GM12872 (cell line): ENCODE measurements around the gene TFF2.

Source experiments
- TF ChIP-seq, protein P1 (sequence below): IDR thresholded peaks from 3 replicates; pipeline ENCODE4 v1.5.1; 2011; ENCODE audit warnings: low read depth, mild to moderate bottlenecking, low read length, moderate library complexity; ENCODE audit not compliant: insufficient read depth

TFF2 gene

DNA sequence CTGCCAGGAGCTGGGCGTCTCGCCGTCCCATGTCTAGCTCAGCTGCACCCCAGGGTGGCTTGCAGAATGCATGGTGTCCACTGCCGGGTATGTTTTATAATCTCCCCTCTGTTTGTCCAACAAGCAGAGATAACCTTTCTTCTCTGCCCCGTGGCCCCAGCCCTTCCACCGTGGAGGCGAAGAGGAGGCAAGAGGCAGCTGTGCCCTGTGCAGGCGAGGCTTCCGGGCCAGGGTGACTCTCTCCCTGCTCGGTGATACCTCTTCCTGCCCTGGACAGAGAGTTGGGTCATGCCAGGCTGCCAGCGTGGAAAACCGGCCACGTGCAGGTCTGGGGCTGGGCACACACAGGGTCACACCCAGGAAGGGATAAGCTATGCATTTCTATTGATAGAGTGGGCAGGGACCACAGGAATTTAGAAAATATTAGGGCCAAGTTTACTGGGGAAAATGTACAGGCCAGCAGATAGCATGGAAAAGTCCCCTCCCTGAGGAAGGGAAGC is at the start of gene TFF2:
TSS of gene TFF2 (minus strand) at position 68 of the 500 bp plus-strand sequence. CDS start at position 31, 37 bp downstream.
- TF ChIP-seq, protein P1, sequence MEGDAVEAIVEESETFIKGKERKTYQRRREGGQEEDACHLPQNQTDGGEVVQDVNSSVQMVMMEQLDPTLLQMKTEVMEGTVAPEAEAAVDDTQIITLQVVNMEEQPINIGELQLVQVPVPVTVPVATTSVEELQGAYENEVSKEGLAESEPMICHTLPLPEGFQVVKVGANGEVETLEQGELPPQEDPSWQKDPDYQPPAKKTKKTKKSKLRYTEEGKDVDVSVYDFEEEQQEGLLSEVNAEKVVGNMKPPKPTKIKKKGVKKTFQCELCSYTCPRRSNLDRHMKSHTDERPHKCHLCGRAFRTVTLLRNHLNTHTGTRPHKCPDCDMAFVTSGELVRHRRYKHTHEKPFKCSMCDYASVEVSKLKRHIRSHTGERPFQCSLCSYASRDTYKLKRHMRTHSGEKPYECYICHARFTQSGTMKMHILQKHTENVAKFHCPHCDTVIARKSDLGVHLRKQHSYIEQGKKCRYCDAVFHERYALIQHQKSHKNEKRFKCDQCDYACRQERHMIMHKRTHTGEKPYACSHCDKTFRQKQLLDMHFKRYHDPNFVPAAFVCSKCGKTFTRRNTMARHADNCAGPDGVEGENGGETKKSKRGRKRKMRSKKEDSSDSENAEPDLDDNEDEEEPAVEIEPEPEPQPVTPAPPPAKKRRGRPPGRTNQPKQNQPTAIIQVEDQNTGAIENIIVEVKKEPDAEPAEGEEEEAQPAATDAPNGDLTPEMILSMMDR, result no peak

- TF ChIP-seq, protein P1, result no peak
Measured at GRCh38 chr21:42400525-42400924, 49.7 kb upstream of the TFF2 start.

GRCh38 chr21:42398436-42399028 is 47.7 kb upstream of the TFF2 start:
- TF ChIP-seq, protein P1, result no peak

DNA sequence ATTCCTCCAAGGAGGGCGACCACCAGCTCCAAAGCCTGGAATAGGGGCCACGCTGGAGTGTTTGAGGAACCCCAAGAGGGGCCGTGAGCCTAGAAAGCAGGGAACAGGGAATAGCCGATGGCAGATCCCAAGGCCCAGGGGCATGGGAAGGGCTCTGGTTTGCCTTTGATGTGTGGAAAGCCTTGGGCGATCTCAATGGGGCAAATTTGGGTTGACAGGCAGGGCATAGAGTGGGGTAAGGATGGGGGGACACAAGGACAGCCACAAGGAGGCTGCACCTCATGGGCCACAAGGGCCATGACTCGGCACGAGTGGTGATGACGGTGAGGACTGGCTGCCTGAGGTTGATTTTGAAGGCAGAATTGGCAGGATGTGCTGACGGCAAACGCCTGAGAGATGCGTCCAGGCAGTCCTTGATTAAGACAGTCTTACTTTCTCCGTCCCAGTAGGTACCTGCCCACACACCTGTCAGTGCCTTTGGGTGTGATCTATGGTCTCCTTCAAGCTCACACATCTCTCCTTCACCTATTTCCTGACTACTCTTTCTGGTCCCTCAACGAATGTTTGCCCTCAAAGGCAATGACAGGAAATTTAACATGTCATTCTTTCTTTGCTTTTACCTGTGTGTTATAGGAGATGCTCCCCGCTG is 47.1 kb upstream of the TFF2 start:
- TF ChIP-seq, protein P1, result no peak

DNA sequence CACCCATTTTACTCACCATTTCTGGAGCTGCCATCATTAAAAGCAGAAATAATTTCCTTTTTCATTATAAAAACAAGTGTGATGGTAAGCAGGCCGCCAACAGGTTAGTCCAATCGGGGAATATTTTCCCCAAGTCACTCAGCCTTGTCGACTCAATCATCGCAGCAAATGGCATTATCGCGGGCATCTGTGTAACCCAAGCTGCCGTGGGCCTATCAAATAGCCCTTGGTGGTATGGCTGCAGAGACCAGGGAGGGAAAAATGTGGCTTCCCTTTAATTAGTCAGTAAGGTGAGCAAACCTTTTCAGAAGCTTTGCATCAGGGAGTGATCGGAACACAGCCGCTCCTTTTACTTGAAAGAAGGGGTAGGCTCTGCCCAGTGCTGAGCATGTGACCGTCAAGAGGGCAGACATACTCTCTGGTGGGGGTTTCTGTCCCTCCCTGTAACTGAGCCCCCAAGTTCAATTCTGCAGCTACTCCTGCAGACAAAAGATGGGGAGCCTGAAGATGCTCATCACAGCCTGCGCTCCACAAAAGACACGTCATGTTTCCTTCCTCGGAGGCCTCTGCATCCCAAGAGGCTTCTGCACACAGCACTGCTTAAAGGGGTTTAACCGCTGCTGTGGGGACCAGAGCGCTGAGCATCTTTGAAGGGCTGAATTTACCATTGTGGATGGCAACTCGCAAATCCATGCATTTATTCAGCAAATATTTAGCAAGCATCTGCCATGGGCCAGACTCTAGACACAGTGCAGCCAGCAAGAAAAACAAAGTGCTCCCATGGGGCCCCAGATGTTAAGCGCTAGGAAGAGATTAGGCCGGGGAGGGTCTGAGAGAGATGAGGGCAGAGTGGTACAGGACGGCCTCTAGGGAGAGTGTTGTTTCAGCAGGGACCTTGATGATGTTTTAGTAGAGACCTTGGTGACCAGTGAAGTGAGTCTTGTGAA is 46.3 kb upstream of the TFF2 start:
- TF ChIP-seq, protein P1, result no peak

DNA sequence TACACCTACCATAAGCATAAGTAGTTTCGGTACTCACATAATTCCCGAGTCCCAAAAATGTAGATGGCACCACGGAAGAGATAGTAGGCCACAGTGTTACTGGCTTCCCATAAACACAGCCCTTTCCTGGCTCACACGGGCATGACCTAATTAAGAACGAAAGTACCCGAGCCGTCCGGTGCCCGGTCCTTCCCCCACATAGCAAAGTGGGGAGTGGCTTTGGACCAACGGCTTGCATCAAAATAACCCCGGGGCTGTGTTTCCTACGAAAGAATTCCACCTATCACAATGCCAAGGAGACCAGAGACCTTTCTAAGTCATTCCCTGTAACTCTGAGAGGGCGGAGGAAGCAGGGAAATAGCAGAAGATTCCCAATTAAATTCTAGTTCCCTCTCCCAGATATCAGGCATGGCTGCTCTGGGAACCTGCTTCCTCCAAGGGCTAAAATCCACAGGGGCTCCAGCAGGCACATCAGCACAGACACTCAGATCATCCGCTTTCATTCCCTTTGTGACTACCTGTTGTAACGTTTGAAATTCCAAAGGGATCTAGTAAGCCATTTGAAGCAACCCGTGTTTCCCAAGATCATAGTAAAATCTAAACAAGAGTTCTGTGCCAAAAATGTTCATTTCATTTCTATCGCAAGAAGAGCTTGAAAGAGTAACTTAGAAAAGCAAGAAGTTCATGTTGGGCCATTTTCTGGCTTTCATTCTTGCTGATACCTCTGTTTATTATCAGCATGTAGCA is 45.3 kb upstream of the TFF2 start, which contains the start of gene TMPRSS3:
TSS of gene TMPRSS3 (minus strand) at position 148 of the 747 bp plus-strand sequence. CDS start 635 bp downstream, outside the sequence.
- TF ChIP-seq, protein P1, result no peak

DNA sequence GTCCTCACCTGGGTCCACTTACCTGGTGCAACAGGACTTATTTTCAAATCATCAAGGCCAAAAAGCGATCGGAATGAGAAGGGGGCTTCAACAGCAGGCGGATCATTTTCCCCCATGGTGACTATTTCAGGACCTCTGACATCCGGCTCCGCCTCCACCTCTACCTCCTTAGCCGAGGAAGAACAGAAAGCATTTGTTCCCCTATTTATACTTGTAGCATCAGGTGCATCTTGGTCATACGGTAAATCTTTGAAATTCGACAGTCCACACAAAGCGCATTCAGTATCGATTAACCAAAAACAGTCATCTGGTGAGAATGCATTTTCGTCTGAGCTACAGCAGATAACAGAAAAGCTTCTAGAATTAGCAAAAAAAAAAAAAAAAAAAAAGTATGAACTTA is 44.5 kb upstream of the TFF2 start:
- TF ChIP-seq, protein P1, result no peak
